Measurements from ENCODE around the gene CIAO2A.
A peak's percentile ranks its signal among the peaks of the same experiment; 100 is the strongest.
"Not testable (repeated sequence)": the region's sequence is repeated elsewhere in the genome, so short reads cannot be mapped to it uniquely, and the experiment has no call there.

Gene CIAO2A

GRCh38 chr15:64110950-64111678 lies 17.5 kb upstream of the CIAO2A start:
- DNase-seq = no peak

- DNase-seq = not testable (repeated sequence)
Measured at GRCh38 chr15:64110108-64110701, 16.6 kb upstream of the CIAO2A start.

GRCh38 chr15:64107337-64107736 lies 13.7 kb upstream of the CIAO2A start:
- no peak for DNase-seq

GRCh38 chr15:64105113-64105704 lies 11.6 kb upstream of the CIAO2A start:
- no peak for DNase-seq

- no peak for DNase-seq
Measured at GRCh38 chr15:64102497-64102896, 8.9 kb upstream of the CIAO2A start.

GRCh38 chr15:64100958-64101357 lies 7.3 kb upstream of the CIAO2A start:
- DNase-seq = no peak

GRCh38 chr15:64099379-64099778 lies 5.7 kb upstream of the CIAO2A start:
- DNase-seq = no peak

- DNase-seq = peak; percentile 38
Measured at GRCh38 chr15:64096668-64097384, 3.2 kb upstream of the CIAO2A start.

- DNase-seq = peak; percentile 94
Measured at GRCh38 chr15:64095795-64096667, 2.4 kb upstream of the CIAO2A start, which contains the start of gene SNX1. TSS of gene SNX1 (plus strand) at chr15:64095982. CDS start at chr15:64096014, 32 bp downstream.

- no peak for DNase-seq
Measured at GRCh38 chr15:64095431-64095794, 1.8 kb upstream of the CIAO2A start.

- peak; percentile 53 for DNase-seq
Measured at GRCh38 chr15:64092864-64093626, 593 bp downstream of the CIAO2A start.

GRCh38 chr15:64092075-64092820 lies 1.4 kb downstream of the CIAO2A start:
- DNase-seq = no peak

GRCh38 chr15:64090527-64090926 lies 3.1 kb downstream of the CIAO2A start:
- DNase-seq = no peak

- DNase-seq = no peak
Measured at GRCh38 chr15:64089543-64090280, 3.9 kb downstream of the CIAO2A start.

- DNase-seq = no peak
Measured at GRCh38 chr15:64082757-64083156, 10.9 kb downstream of the CIAO2A start.

GRCh38 chr15:64073496-64073895 lies 20.1 kb downstream of the CIAO2A start:
- not testable (repeated sequence) for DNase-seq

- DNase-seq = no peak
Measured at GRCh38 chr15:64072812-64073211, 20.8 kb downstream of the CIAO2A start.

- no peak for DNase-seq
Measured at GRCh38 chr15:64071931-64072765, 21.5 kb downstream of the CIAO2A start.
